GM12892 (cell line): ENCODE results near the gene SLC6A6.
"Not testable (repeated sequence)": the region's sequence is repeated elsewhere in the genome, so short reads cannot be mapped to it uniquely, and the experiment has no call there.

Experiments
- DNase-seq: peaks from one replicate; pipeline ENCODE4 v3.0.0; 2011; ENCODE audit not compliant: insufficient read length
- FAIRE-seq: peaks from 2 replicates; lab custom pipeline; 2011; peaks lifted over from hg19 to GRCh38; lab: Jason Lieb, UNC
- POLR2A ChIP-seq: IDR thresholded peaks from 2 replicates; pipeline ENCODE4 v1.6.1; 2011; ENCODE audit warnings: low read depth, low read length, control low read depth
- POLR2AphosphoS5 ChIP-seq: IDR thresholded peaks from 2 replicates; pipeline ENCODE4 v1.6.1; 2011; ENCODE audit warnings: low read depth, low read length, control low read depth
- TAF1 ChIP-seq: IDR thresholded peaks from 2 replicates; pipeline ENCODE4 v1.6.1; 2011; ENCODE audit warnings: low read depth, mild to moderate bottlenecking, control low read depth, low read length, borderline replicate concordance

Gene SLC6A6

GRCh38 chr3:14435175-14436014 is 33.0 kb downstream of the SLC6A6 start:
- no peak for FAIRE-seq
- no peak for DNase-seq
- TF ChIP-seq POLR2AphosphoS5 (no peak), POLR2A (no peak), TAF1 (no peak)

GRCh38 chr3:14436954-14437281 is 34.5 kb downstream of the SLC6A6 start:
- DNase-seq (no peak), FAIRE-seq (no peak)
- no peak for TF ChIP-seq POLR2AphosphoS5
- no peak for TF ChIP-seq POLR2A
- TF ChIP-seq TAF1, result no peak

GRCh38 chr3:14437705-14438104 is 35.3 kb downstream of the SLC6A6 start:
- not testable (repeated sequence) for DNase-seq, FAIRE-seq

DNA sequence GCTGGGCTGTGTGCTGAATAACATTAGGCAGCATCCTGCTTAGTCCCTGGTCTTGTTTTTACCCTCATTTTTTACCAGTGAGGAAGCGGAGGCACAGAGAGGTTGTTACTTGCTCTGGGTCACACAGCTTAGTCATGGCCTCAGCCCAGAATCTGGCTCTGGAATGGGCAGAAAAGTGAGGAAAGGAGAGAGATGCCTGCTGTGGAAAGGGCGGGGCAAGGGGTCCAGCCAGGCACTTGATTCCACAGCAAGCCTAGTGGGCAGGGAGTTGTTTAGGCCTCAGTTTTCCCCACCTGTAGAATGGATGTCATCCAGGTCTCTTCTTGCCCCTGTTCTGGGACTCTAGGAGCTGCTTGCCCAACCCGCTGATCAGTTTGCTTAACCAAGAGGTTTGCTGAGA is 35.9 kb downstream of the SLC6A6 start:
- FAIRE-seq (no peak), DNase-seq (no peak)
- TF ChIP-seq POLR2AphosphoS5, result no peak
- TF ChIP-seq TAF1, result no peak
- TF ChIP-seq POLR2A, result no peak

GRCh38 chr3:14438929-14439328 is 36.5 kb downstream of the SLC6A6 start:
- TF ChIP-seq POLR2AphosphoS5, result no peak
- no peak for TF ChIP-seq TAF1
- DNase-seq, result no peak
- FAIRE-seq, result no peak

- no peak for DNase-seq
- TF ChIP-seq POLR2AphosphoS5 (no peak), TAF1 (no peak), POLR2A (no peak)
- FAIRE-seq, result peak; percentile 48
Observed at GRCh38 chr3:14439501-14440167, 37.2 kb downstream of the SLC6A6 start.

GRCh38 chr3:14440168-14440518 is 37.7 kb downstream of the SLC6A6 start:
- FAIRE-seq (no peak), DNase-seq (no peak)
- TF ChIP-seq POLR2A (no peak), POLR2AphosphoS5 (no peak), TAF1 (no peak)

DNA sequence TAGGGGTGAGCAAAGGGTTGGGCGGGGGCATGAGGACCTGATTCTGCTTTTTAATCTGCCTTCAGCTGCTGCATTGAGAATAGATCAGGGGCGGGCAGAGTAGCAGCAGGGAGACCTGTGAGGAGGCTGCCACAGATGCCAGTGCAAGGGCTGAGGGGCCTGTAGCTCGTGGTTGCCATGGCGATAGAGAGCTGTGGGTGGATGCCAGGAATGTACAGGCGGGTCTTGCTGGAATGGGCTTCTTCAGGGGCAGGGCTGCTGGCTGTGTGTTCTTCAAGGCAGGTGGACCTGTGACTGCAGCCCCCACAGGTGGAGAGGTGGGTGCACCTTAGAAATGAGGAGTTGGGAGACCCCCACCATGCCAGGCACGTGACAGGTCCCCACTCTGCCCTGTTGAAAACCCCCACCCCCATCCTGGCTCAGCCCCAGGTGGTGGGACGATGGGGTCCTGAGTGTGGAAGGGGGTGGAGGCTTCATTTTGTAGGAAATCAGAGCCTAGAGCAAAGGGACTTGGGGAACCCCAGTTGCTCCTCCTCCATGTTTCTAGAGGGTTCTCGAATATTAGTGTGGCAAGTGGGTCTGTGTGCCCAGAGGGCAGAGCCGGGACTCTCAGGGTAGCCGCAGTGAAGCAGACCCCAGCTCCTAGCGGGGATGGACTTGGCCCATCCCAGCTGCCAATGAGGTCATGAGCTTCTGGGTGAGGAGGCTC is 38.3 kb downstream of the SLC6A6 start:
- no peak for DNase-seq
- no peak for TF ChIP-seq TAF1
- TF ChIP-seq POLR2AphosphoS5, result no peak
- TF ChIP-seq POLR2A, result no peak
- no peak for FAIRE-seq

- no peak for DNase-seq
- no peak for FAIRE-seq
- TF ChIP-seq POLR2A (no peak), TAF1 (no peak), POLR2AphosphoS5 (no peak)
Observed at GRCh38 chr3:14441240-14441919, 39.0 kb downstream of the SLC6A6 start.

- FAIRE-seq, result no peak
- no peak for DNase-seq
- TF ChIP-seq TAF1, result no peak
- no peak for TF ChIP-seq POLR2A
- TF ChIP-seq POLR2AphosphoS5, result no peak
Observed at GRCh38 chr3:14441920-14442300, 39.5 kb downstream of the SLC6A6 start.

- no peak for TF ChIP-seq TAF1
- no peak for TF ChIP-seq POLR2A
- no peak for TF ChIP-seq POLR2AphosphoS5
- FAIRE-seq, result no peak
- DNase-seq, result no peak
Observed at GRCh38 chr3:14444380-14444779, 42.0 kb downstream of the SLC6A6 start.

DNA sequence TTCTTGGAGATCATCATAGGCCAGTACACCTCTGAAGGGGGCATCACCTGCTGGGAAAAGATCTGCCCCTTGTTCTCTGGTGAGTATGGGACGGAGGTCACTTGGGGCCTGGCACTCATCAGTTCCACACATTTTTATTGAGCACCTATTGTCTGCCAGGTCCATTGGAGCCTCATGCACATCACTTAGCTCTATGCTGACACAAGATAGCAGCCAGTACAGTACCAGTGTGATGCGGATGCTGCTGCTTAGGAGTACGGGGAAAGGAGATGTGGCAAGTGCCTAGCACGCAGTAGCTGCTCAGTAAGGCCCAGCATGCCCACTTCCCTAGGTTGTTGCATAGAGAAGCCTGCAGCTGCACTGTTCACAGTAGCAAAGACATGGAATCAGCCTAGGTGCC is 43.4 kb downstream of the SLC6A6 start:
- no peak for TF ChIP-seq POLR2A
- TF ChIP-seq TAF1, result no peak
- no peak for TF ChIP-seq POLR2AphosphoS5
- FAIRE-seq (no peak), DNase-seq (no peak)
